HG03342 (cell line): ENCODE results near the gene FGF14.
"Not testable (repeated sequence)": the region's sequence is repeated elsewhere in the genome, so short reads cannot be mapped to it uniquely, and the experiment has no call there.

ENCODE experiments used
- ATAC-seq: cut with Tn5 transposase; IDR thresholded peaks from one replicate; pipeline ENCODE4 v1.9.1; 2021; ENCODE audit warnings: mild to moderate bottlenecking, moderate library complexity; ENCODE audit not compliant: unreplicated experiment

The FGF14 gene

DNA sequence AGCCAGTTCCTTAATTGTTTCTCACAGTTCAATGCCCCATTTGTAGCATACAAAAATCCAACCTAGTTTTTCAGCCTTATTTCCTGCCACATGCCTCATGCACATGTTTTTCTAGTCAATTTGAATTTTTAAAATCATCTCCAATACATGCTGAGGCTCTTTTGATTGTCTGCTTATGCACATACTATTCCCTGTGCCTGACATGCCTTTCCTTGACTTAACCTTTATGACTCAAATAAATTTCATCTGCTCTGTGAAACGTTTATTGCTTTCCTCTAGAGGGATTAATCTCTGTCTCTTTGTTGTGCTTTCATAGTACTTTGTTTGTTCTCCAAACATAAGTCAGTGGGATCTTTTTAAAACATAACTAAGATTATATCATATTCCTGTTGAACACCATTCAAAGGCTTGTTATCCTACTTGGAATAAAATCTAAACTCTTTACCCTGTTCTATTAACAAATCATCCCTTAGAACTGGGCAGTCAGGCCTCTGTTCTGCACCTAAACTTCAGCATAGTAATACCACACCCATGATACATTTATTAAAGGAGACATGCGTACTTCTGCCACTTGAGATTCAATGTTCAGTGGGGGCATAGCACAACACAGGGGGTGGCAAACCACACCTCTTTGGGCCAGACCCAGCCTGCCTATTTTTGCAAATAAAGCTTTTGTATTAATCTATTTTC is 346.6 kb downstream of the FGF14 start:
- no peak for ATAC-seq

DNA sequence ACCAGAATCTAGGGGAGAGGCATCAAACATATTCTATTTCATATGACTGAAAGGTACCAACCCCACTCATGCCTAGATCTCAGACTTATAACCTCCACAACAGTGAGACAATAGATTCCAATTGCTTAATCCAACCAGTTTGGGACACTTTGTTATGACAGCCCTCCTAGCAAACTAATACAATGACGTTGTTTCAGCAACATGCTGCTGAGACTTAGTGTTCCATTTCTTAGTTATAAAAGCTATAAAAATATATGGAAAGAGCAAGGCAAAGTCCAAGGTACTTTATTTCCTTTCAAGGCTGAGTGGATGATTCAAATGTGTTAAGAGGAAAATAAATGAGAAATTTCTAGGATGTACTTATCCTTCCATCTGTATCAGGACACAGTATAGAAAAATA is 352.0 kb downstream of the FGF14 start:
- no peak for ATAC-seq

DNA sequence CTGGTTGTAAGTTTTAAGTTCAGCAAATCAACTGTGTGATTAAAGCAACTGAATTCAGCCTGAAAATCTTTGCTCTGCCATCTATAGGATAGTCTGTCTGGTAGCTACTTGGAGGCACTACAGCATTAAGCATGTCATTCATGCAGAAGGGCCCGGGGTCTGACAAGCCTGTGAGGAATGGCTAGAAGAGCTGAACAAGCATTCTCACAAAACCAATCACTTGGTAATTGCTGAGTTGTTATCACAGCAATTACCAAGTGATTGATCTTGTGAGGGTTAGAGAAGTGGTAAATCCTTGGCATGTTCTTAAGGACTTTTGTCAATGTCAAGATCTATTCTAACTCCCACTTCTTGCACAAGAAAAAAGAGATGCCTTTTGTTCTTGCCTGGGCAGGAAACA is 356.1 kb downstream of the FGF14 start:
- ATAC-seq = no peak

DNA sequence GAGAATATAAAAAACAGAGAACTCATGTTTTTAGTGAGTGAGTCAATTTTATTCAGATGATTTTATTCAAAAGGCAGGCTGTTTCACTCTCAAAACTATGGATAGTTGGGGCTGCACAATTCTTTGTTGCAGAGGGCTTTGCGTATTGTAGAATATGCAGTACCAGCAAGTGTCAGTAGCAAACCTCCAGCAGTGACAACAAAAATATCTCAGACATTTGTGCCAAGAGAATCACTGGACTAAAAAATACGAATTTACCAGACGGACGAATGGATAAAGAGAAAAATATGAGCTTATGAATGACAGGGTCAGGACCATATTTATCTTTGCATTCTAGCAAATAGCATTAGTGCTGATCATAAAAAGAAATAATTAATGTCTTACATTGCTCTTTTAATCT is 359.1 kb downstream of the FGF14 start:
- no peak for ATAC-seq

DNA sequence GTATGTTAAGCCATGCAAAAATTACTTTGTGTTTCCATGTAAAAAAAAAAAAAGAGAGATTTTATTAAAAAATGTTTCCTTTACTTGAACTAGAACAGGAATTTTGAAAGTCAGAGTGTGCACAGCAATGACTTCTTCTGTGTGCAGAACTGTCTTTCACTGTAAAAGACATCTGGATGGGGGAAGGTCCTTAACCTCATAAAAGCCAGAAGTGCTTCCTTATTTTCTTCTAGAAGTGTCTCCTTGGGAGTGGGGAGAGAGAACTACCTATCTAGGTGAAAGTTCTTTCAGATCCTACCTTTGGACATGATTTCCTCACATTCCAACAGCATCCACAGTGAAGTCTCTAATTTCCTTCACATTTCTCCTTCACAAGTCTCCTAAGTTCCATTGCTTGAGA is 360.3 kb downstream of the FGF14 start:
- no peak for ATAC-seq

DNA sequence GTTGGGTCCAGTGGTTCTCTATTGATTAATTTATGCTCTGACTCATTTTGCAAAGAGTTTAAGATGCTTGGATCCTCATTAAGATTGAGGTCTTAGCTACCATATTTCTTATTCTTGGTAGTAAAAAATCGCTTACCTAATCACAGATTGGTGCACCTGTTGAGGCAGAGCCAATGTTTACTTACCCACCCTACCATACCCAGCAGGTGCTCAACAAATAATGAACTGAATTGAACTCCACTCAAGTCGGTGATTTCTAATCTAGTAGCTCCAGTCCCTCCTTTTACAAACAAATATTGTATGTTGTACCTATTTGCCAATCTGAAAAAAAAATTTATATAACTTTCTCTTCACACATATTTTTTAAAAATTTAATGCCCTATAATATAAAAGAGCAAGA is 361.0 kb downstream of the FGF14 start:
- no peak for ATAC-seq

DNA sequence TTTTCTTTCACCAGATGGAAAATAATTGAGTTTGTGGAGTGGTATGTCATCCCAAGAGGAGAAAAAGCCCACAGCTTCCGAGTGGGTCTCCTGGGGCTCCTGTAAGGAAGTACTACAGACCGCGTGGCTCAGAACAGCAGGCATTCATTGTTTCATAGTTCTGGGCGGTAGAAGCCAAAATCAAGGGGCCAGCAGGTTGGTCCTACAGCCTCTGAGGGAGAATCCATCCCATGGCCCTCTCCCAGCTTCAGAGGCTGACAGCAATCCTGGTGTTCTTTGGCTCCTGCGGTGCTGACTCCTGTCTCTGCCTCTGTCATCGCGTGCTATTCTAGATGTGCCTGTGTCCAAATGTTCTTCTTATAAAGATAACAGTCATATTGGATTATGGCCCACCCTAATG is 362.6 kb downstream of the FGF14 start:
- no peak for ATAC-seq

DNA sequence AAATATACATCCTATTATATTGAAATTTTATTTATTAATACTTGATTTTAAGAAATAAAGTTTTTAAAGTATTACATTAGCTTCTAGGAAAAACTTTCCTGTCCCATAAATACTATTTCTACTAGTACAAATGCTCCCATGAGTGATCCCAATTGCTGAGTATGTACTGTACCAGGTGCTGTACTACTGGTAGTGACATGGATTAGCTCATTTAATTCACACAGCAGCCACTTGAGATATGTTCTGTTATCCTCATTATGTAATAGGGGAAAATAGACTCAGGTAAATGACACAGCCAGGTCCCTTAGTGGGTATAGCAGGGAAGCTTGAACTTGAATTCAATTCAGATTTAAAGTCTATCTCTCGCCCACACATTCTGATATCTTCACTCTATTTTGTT is 363.1 kb downstream of the FGF14 start:
- ATAC-seq = no peak

DNA sequence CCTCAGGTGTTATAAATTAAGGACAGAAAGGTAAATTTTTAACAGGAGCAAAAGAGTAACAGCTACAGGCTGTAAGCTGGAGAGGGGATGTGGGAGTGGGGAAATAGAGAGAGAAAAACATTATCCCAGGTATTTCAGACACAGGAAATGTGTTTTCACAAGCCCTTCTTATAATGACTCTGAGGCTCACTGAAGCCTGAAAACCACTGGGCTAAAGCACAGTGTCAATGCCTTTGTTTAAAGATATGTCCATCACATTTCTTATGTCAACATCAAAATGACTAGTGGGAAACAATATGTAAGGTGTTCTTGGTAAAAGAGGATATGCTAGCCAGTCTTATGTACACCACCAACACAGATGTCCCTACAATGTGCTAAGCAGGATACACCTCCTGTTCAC is 365.9 kb downstream of the FGF14 start:
- ATAC-seq = no peak

DNA sequence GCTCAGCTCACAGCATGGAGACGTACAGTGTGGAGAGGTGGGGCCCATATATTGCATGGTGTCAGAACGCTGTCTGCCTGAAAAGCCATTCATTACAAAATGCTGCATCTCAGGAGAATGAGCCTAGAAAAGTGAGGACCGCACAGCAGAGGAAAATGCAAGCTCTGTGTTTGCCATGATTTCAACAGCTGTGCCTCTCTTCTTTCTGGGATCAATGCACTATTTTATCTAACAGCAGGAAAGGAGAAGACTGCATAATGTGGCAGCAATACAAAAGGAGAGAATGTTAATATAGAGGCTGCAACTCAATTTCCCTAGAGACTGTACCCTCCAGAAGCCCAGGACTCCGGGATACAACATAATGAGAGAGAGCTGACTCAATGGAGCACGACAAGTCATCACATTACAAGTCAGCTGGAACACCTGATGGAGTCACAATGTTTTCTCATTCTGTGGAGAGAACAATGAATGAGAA is 368.0 kb downstream of the FGF14 start:
- no peak for ATAC-seq

DNA sequence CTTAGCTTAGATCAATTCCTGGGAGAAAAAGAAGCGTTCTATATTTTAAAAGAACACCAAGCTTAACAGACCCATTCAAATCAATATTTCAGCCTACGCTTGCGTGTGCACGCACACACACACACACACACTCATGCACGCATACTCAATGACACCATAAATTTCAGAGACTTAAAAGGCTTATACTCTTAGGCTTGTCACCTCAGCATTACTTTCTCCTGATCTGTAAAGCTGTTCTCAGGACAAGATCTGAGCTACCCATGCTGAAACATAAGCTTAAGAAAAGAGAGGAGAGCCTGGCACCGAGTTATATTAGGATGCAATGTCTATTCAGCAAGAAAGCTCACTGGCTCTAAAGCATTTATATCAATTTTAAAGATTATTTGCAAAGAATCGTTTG is 368.5 kb downstream of the FGF14 start:
- no peak for ATAC-seq

DNA sequence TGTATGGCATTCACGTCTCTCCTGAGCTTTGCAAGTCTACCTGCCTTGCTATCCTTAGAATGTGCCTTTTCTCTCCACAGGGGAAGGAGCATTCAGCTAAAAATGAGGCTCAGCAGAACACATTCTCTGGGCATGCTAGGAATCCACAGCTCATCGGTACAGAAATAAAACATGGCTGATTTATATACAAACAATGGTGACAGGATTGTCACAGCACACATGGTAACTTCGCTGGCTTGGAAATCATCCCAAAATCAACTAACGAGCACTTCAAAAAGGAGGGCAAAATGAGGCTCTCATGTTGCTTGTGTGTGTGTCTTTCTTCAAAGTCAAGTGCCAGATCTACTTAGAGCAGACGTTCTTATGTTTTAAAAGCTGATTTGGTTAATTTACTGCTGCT is 373.0 kb downstream of the FGF14 start:
- no peak for ATAC-seq

DNA sequence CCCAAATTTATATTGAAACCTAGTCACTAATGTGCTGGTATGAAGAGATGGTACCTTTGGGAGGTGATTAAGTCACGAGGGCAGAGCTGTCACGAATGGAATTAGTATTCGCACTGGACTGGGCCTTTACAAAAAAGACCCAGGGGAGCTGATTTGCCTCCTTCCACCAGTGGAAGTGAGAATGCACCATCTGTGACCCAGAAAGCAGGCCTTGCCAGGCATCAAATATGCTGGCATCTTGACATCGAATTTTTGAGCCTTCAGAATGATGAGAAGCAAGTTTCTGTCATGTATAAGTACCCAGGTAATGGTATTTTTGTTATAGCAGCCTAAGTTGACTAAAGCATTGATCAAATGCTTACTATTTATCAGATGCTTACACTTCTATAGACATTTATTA is 373.6 kb downstream of the FGF14 start:
- ATAC-seq = no peak

DNA sequence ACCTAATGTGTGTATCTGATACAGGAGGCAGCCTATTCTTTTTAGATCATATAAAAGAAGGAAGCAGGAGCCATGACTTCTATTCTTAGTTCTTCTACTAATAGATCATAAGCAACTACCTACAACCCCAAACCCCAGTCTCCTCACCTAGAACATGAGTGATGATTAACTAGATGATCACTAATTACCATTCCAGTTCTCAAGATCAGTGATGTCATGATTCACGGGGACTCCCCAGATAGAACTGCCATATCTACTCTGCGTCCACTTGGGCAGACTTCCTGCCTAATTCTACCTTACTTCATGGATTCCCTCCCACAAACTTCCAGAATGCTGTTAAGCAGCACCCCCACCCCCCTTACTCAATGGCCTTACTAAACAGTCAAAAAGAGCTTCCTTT is 380.1 kb downstream of the FGF14 start:
- ATAC-seq = no peak

DNA sequence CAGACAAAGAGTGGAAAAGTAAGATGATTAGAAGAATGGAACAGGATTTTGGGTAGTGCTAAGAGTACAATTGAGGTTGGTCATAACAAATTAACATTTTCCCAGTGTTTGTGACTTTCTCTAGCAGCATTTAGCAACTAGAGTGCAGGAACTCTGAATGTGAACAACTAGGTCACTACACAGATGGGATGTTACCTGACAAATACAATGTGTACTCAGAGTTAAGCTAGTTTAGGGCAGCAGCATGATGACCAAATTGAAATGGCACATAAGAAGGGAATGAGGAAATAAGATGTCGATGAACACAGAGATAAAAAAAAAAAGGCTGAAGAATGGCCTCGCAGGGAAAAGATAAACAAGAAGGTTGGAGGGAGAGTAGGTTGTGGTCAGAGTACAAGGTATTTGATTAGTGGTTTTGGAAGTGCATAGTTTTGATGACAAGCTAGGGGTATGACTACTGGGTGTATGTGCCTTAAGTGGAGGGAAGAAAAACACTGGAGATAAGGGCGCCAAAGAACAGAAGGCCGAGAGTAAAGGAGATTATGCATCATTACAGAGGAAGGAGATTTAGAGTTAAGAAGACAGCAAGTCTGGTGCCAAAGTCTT is 381.1 kb downstream of the FGF14 start:
- no peak for ATAC-seq

DNA sequence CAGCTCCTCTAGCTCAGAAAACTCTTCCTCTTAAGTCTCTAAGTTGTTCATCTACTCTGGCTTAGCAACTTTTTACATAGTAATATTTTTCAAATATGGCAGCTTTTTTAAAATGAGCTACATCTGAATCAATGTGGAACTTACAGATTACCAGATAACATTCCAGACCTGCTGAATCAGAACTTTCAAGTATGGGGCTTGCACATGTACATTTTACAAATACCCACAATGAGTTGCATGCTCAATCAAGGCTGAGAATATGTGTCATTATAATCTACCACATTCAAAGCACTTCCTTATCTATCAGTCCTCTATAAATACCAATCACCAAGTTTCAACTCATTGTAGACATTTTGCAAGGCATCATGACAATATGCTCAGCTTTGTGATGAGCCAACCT is 383.1 kb downstream of the FGF14 start:
- ATAC-seq = no peak

DNA sequence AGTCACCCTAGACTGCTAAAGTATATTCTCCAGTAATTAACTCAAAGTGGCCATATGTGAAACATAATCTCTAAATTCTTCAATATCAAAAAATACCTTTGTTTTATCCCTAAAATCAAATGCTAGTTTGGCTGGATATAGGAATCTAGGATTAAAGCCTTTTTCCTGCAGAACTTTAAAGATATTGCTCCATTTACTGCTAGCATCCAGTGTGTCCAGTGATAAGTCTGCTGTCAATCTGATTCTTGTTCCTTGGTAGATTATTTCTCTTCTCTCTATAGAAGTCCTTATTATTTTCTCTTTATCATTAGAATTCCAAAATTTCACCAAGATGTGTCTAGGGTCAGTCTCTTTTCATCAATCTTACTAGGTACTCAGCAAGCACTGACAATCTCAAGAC is 384.6 kb downstream of the FGF14 start:
- no peak for ATAC-seq

DNA sequence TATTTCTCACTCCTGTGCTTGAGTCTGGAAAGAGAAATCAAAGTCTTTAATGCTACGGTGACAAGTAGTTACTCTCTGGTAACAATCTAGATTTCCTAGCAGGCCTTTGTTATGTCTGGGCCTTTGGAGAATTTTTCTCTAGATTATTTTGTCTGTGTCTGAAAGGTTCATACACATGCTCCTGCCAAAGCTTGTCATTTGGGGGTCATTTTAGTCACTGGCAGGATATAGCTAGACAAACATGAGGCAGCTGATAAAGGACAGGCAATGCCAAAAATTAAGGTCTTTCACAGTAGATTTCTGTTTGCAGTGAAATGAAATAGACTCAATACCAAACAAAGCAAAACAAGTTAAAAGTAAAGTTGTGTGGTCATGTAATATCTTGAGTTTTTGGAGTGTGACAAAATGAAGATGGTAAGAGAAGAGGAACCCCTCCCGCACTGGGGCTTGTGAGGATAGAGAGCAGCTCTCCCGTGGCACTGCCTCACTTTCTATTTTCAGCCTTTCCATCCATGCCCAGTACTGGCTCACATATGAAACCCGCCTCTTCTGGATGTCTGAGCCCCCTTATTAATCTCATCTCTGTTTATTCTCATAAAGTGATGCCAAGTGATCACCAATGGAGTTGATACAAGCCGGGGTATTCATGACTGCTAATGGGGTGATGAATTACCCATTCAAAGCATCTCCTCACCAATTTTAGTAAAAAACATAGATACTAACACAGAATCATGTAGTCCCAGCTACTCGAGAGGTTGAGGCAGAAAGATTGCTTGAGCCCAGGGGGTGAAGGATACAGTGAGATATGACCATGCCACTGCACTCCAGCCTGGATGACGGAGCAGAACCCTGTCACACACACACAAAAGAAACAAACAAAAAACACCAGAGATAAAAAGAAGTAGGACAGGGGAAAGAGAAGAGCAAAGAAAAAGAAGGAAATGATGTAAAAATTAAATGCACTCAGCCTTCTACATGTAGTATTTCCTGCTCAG is 389.3 kb downstream of the FGF14 start:
- no peak for ATAC-seq

DNA sequence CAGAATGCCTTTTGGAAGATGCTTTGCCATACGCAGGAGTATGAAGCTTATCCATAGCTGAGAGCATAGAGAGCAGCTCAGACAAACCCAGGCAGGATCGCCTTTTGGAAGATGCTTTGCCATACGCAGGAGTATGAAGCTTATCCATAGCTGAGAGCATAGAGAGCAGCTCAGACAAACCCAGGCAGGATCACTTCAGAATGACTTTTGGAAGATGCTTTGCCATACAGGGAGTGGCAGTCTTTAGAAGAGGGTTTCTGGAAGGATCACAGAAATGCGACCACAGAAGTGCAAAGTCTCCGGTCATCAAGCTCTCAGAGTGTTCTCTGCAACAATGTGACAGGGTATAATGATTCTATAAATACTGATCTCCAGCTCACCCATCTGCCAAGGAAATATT is 390.4 kb downstream of the FGF14 start:
- ATAC-seq = not testable (repeated sequence)

DNA sequence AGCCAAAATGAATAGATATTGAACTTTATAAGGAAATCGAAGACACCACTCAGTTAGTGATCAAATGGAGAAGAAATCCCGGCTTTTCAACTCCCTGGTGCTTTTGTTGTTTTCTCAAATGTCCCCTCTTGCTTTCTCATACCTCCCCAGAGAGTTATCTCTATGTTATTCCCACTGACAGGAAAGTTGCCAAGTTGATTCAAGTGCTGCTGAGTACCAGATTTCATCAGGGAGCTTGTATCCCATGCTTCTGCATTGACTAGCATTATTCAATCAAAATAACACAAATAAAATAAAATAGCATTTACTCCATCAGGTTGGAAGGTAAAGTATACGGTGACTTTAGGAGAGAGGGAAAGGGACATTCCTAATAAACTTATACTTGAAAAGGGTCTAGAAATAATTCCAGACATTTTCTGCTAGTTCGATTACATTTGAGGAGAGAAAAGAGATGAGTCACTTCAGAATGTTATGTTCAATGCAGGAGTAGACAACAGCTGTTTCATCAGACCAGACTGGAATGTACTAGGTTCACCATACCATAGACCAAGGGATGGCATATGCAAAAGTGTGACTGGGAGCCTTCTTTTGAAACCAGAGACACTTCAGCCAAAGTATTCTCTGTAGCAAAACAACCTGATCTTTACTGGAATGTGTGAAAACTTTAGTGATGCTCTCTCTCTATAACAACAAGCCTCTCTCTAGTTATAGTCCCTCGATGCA is 397.8 kb downstream of the FGF14 start:
- ATAC-seq = no peak

DNA sequence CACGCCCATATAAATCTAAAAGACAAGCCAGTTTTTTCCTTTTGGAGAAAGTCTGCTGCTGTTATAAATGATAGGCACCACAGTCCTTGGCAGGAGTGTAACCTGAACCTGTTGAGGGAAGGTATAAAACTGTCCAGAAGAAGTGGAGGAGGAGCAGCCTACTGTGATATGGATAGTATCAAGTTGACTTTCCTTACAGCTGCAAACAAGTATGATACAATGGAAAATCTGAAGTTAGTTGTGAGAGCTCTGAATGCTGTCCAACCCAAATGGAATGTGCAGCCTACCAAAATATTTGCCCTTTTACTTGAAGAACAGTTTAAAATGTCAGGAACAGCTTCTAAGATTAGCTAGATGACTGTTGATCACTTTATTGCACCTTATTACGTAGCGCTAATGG is 399.6 kb downstream of the FGF14 start:
- no peak for ATAC-seq
